GM19025 (cell line): Measurements from ENCODE around the gene EFCAB13.

Source experiments
- ATAC-seq: cut with Tn5 transposase; IDR thresholded peaks from one replicate; pipeline ENCODE4 v1.9.1; 2021; ENCODE audit warnings: mild to moderate bottlenecking, low read depth, moderate library complexity; ENCODE audit not compliant: unreplicated experiment

EFCAB13 gene

DNA sequence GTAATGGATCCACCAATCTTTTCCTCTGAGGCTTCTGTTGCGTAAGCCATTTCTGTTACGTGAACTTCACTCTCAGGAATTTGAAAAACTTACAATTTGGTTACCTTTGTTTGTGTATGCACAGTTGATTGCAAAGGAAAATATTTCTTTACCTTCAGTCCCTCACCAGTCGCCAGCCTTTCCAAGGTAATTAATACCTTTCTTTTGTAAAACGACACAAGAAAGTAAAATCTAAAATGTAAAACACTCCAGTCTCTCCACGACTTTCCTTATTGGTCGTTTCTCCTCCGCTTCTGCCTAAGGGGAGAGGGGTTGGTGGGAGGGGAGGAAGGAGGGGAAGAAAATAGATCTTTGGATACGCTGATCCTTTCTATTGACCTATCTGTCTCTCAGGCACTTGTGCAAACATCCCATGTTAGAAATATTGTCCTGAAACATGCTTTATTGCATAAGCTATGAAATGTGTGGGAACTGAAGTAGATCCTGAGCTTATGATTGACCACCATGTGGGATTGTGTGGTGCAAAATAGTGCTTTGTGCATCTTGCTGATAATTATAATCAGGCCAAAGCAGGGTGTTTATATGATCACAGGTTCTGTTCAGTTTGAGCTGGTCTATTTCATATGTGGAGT is 32.4 kb upstream of the EFCAB13 start:
- ATAC-seq = no peak

DNA sequence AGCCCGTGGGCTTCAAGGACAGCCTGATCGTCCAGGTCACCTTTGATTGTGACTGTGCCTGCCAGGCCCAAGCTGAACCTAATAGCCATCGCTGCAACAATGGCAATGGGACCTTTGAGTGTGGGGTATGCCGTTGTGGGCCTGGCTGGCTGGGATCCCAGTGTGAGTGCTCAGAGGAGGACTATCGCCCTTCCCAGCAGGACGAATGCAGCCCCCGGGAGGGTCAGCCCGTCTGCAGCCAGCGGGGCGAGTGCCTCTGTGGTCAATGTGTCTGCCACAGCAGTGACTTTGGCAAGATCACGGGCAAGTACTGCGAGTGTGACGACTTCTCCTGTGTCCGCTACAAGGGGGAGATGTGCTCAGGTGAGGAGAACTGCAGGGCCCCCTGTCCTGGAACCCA is 31.5 kb upstream of the EFCAB13 start:
- no peak for ATAC-seq

- no peak for ATAC-seq
Measured at GRCh38 chr17:47295037-47295873, 28.5 kb upstream of the EFCAB13 start.

DNA sequence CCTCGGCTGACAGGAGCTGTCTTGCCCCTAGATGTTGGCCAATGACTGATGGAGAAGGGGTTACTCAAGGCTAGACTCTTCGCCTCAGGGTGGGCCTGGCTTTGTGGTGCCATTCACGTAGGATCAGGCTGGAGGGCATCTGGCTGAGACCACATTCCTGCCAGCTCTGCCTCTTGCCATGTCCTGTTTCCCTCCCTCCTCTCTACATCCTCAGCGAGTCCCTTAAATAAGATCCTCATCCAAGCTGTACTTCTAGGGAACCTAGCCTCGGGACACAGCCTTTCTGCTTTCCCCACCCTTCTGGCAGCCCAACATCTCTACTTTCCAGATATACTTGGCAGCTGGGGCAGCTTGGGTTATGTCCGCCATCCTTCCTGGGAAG is 27.9 kb upstream of the EFCAB13 start:
- ATAC-seq = no peak

DNA sequence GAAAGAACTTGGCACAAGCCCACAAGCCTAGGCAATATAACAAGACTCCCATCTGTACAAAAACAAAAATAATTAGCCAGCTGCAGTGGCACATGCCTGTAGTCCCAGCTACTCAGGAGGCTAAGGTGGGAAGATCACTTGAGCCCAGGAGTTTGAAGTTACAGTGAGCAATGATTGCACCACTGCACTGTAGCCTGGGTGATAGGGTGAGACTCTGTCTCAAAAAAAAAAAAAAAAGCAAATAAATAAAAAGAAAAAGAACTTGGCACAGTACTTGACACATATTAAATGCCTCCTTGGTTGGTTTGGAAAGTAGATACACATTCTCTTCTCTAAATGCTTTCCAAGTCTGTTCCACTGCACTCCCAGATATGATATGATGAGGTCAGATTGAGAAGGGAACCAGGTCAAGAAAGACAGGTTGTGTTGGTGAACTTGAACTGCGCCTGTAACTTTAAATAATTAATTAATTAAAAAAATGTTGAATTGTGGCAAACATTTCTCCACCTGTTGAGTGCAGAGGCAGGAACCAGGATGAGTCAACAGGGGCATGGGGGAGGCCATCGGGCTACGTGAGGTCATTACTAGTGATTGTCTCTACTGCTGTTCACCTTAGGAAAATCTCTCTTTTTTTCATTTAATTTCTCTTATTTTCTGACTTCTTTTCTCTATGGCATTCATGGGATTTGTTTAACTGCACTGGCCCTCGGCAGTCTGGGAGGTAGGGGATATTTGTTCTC is 25.9 kb upstream of the EFCAB13 start:
- ATAC-seq = no peak

- no peak for ATAC-seq
Measured at GRCh38 chr17:47298712-47299111, 25.0 kb upstream of the EFCAB13 start.

DNA sequence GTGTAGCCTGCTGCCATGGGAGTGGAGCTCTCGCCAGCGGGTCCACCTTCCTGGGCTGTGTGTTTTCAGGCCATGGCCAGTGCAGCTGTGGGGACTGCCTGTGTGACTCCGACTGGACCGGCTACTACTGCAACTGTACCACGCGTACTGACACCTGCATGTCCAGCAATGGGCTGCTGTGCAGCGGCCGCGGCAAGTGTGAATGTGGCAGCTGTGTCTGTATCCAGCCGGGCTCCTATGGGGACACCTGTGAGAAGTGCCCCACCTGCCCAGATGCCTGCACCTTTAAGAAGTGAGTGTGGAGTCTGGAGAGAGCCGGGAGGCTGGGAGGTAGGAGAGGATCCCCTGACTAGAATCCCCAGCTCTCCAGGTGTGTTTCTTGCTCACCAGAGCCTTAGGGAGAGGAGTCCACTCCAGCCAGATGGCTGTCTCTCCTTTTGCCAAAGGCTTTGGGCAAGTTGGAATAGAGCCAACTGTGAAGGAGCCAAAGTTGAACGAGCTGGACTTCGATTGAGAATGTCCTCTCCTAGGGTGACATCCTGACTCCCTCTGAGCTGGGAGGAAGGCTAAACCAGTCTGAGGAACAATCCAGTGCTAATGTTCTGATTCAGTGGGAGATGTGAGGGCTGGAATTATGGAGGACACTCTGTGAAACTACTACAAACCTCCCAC is 24.4 kb upstream of the EFCAB13 start:
- no peak for ATAC-seq

GRCh38 chr17:47300718-47301117 is 23.0 kb upstream of the EFCAB13 start:
- no peak for ATAC-seq

DNA sequence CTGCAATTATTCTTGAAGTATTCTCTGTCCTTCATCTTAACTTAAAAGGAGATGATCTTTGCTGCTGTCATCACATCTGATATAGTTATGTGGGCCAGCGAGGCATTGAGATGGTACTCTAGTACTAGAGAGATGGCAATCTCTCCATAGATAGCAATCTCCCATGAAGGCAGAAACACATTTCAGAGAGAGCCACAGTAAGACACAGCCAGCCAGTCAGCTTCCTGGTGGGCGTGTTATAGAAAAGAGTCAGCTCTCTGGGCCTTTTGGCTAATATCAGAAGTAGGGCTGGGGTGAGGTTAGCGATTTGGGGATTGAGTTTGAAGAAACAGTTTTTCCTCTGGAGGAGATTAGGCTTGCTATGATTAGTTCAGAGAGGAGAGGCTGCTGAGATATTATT is 22.6 kb upstream of the EFCAB13 start:
- no peak for ATAC-seq

DNA sequence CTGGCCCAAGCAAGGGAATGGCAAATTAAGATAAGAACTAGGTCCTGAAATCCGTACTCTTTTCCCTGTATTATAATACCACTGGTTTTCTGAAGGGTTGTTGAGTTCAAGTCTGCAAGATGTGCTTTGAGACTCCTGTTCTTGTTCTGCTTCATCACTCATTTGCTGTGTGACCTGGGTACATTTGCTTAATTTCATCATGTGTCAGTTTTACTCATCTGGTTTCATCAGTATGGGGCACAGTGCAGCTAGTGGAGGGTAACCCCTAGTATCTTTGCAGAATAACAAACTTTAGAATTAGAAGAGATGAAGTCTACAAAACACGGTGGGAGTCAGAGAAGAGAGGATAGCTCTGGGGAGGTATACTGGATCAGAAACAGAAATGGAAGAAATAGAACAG is 21.9 kb upstream of the EFCAB13 start:
- ATAC-seq = no peak

- no peak for ATAC-seq
Measured at GRCh38 chr17:47304186-47304585, 19.6 kb upstream of the EFCAB13 start.

GRCh38 chr17:47305302-47305923 is 18.3 kb upstream of the EFCAB13 start:
- no peak for ATAC-seq

- no peak for ATAC-seq
Measured at GRCh38 chr17:47310186-47310733, 13.5 kb upstream of the EFCAB13 start.

GRCh38 chr17:47311420-47311819 is 12.3 kb upstream of the EFCAB13 start:
- ATAC-seq = no peak

DNA sequence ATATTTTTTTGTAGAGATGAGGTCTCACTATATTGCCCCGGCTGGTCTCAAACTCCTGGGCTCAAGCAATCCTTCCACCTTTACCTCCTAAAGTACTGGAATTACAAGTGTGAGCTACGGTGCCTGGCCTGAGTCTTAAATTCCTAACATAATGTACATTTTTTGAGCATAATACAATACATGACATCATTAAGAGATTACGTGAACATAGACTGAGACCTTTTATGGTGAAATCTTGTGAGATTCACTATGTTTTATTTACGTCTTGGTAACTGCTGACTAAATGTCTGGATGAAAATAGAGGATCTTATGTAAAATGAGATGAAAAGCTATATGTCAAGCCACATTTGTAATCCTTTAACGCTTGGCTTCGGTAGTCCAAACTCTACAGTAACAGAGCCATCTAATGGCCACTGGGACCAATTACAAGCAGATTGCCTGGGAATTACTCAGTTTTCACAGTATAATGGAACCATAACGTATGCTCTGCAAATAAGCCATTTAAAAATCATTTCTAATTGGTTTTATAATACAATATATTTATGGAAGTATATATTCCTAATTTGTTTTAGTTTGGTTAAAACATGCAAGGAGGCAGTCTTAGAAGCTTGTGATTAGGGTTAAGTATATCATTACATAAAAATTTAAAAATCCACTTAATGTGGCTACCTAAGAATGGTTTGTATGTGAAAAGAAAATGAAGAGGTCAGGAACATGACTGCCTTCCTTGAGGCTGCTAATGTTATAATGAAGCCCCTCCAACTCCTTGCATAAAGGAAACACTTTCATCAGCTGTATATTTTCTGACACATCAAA is 8.1 kb upstream of the EFCAB13 start:
- no peak for ATAC-seq

DNA sequence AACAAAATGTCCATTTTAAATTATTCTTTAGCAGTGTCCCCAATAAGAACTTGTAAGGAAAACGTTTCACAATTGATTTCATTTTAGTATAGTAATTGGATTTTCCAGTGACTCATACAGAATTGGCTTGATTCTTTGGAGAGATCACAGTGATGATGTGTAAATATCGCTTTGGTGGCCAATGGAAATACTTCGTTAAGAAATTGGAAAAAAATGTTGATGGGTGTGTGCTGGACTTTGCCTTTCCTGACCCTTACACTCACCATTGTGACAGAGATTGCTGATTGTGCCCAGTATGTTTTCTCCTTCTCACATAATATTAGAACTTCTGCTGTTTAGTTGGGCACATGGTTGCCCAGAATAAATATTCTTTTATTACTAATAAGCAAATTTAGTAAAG is 7.4 kb upstream of the EFCAB13 start:
- ATAC-seq = no peak

GRCh38 chr17:47317119-47317518 is 6.6 kb upstream of the EFCAB13 start:
- no peak for ATAC-seq

DNA sequence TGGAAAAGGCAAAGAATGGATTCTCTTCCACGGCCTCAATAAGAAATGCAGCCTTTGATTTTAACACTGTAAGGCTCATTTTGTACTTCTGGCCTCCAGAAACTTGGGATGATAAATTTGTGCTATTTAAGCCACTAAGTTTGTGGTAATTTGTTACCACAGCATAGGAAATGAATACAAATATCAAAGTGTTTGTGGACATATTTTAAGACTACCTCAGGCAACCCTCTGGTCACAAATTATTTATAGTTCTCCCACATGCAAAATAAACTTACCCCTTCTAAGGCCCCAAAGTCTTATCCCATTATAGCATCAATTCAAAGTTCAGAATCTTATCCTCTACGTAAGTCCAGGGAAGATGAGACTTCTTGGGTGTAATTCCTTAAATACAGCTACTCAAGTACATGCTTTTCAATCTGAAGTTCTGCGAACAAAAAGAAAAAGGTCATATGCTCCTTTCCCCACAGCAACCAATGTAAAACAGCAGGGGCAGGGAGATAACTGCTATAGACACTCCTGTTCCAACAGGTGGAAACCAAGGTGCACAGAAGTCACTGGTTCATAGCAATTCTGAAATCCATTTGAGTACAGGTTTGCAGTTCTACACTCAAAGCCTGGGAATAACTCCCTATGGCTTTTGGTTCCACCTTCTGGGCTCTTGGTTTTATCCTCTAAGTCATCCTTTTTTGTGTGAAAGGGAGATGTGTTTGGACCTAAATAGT is 5.4 kb upstream of the EFCAB13 start:
- no peak for ATAC-seq
